HG03469 (cell line): ENCODE measurements around the gene POGLUT2.

Experiments used
- ATAC-seq: cut with Tn5 transposase; IDR thresholded peaks from one replicate; pipeline ENCODE4 v1.9.1; 2021; ENCODE audit warnings: mild to moderate bottlenecking, moderate library complexity, moderate number of reproducible peaks; ENCODE audit not compliant: unreplicated experiment

The POGLUT2 gene

DNA sequence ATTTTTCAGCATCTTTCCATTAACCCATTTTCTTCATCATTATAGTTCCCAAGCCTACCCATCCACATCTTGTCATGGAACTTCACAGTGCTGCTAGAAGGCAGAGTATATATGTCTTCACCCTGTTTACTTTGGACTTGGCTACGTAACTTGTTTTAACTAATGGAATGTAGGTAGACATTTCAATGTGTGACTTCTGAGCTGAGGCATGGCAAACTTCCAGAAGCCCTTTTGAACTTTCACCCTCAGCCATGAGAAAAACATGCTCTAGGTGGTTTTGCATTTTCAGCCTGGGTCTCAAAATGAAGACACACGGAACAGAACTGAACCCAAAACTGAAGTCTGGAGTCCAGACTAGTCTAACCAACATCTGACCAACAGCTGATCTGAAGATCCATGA is 28.3 kb downstream of the POGLUT2 start:
- ATAC-seq: no peak

DNA sequence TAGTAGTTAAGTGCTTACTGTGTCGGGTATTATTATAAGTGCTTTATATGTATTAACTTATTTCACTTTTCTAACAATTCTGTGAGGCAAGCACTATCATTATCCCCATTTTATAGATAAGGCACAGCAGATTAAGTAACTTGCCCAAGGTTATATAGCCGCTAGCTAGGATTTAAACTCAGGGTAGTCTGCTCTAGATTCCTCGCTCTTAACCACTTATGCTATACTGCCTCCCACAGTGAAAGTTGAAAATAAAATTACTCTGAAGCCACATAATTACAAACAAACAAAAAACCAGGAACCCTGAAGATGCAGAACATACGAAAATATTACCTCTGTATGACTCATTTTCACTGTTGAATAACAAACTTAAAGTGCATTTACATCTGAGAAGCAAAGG is 29.1 kb downstream of the POGLUT2 start:
- ATAC-seq: no peak

DNA sequence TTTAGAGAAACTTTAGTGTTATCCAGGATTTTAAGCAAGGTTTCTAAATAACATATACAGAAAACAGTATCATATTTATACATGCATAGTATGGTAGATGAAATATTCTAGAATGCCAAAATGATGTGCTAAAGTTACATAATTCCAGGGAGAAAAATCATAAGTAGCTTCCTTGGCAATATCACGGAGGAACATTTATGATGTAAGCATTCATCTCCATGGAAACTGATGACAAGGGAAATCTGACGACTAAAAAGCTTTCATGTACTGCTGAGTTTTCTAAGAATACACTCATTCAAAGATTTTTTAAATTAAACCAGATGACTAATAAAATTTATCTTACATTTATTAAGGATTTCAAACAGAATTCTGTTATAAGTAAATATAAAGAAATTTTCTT is 29.9 kb downstream of the POGLUT2 start:
- ATAC-seq: no peak

DNA sequence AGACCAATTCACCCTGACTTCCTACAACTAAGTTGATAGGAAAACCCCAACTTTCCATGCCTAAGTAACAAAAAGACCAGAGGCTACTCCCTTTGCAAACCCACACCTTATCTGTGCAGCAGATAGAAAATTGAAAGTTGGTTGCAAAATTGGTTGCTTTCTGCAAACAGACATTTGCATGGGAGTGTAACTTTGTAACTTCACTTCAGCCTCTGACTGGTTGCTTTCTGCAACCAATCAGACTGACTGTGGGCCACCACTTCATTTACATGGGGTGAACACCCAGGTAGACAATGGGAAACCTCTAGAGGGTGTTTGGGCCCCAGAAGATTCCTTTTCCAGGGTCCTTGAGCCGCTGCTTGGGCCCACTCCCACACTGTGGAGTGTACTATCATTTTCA is 35.0 kb downstream of the POGLUT2 start:
- no peak for ATAC-seq

DNA sequence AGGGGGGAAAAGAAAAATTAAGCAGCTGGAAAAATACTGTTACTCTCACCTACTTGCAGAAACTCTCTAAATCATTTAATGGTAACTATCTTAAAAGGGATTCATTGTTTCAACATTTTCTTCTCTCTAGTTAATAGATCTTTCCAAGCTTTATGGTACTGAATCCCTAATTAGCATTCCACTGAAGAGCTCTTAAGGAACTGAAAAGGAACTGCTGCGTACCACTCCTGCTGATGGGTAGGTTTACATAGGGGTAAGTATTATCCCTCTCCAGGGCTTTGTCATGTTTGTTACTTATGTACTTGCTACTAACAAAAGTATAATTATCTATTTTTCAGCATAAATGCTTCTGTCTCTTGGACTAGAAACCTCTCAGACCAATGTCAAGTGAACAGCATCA is 37.7 kb downstream of the POGLUT2 start:
- ATAC-seq: no peak

DNA sequence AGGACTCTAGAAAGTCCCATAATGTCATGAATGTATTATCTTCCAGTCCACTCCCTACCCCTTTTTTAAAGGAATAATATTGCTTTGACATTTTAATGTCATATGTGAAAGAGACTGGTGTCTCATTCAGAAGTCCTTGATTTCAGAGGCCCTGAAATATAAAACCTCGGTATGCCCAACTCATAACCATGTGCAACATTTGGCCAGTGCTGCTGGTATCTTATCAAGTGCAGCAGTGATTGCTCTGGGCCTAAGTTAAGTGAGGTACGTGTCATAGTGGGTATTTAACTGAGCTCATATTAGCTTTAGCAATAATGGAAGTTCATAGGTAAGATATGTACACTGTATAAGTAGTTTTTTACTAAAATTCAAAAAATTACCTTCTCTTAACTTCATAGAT is 39.9 kb downstream of the POGLUT2 start:
- no peak for ATAC-seq

DNA sequence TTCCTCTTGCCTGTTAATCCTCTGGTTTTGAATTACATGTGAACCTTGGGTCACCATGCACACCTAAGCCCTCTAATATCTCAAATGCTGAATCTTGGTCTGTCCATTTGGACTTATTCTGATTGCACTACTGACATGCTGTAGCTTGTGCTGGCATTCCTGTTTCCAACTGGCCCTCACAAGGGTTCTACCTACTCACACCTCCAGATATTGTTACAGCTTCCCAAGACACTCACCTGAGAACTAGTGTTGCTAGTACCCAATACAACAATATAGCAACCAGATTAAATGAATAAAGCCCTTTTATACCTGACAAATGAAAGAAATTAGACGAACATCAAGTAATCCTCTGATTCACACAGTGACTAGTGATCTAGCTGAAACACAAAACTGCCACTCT is 41.8 kb downstream of the POGLUT2 start:
- ATAC-seq: no peak

DNA sequence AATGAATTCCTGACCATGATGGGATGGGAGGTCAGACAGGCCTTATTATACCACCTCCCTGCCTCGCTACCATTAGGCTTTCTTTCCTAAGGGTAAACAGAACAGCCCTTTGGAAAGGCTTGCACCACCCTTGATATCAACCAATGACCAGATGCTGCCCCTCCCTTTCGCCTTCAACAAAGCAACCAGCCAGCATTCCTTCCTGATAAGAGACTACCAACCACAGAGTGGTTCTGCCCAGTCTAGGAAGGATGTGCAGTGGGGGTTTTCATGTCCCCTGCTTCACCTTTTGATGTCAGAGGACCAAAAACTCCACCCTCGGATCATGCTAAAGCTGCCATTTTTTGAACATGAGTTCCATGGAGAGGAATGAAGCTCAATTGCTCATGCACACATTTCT is 46.9 kb downstream of the POGLUT2 start:
- ATAC-seq: no peak

DNA sequence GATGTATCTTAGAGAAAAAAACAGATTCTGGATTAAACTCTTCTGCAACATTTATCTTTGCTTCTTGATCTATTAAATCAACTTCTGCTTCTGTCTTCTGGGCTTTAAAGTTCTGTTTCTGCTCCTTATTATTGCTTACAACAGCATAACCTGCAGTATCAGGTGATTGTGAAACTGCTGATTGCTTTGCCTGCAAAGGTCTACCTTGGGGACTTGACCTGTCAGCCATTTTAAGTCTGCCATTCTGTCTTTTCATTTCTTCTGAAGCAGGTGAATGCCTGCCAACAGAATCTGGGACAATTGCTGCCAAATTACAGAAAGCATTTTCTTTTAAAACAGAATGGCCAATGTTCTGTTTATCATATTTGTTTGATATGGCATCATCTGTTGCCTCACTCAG is 56.3 kb downstream of the POGLUT2 start:
- ATAC-seq: no peak

DNA sequence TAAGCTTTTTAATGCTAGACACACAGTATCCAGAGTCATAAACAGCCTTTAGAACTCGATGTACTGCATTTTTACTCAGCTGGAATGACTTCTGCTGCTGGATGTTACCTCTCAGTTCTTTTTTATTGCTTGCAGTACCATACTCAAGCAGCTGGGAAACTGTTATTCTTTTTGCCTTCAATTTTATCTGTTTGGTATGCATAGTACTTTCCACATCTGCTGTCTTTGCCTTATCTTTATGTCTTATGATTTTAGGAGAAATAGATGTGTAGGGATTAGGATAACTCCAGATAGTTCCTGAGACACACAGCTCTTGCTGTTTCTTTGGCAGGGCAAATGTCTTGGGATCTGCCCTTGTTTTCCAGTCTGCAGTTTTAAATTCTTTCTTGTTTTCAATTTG is 56.7 kb downstream of the POGLUT2 start:
- ATAC-seq: no peak
